ENCODE data around the gene FLT4. TPM values are rescaled to one million over a fixed set of nuclear protein-coding genes. Genes with fewer than 3 reads are reported as not detected.

FLT4 gene
- total RNA-seq, 1 donor from 2014 or later: not detected

- ChIA-PET CTCF (no interaction called here), POLR2A (no interaction called here)
- Mint-ChIP-seq H3K4me3 (no peak overlapping the region), H3K27ac (no peak overlapping the region), H3K36me3 (ENCODE audit: low read depth) (no peaks in the 10 kb centered on the region), H3K9me3 (no peaks in the 10 kb centered on the region), H3K27me3 (peaks cover 15% of the 10 kb centered on the region), H3K4me1 (no peaks in the 10 kb centered on the region)
- intact Hi-C loops (cut with micrococcal nuclease): no loop called here
- no peak for TF ChIP-seq CTCF (IDR thresholded peaks at IDR 0.05)
- DNase-seq: no peak
- no peak for ATAC-seq (ENCODE audit: low read depth)
These were observed 54.4 kb downstream of the FLT4 start for GRCh38 chr5:180595046-180595379.

- CTCF ChIA-PET: no interaction called here
- no peak overlapping the region for H3K4me3 Mint-ChIP-seq
- intact Hi-C loops (cut with micrococcal nuclease): no loop called here
- H3K27ac Mint-ChIP-seq: no peak overlapping the region
- H3K4me1 Mint-ChIP-seq: no peaks in the 10 kb centered on the region
- ATAC-seq (ENCODE audit: low read depth) (no peak), DNase-seq (no peak)
- no peaks in the 10 kb centered on the region for H3K9me3 Mint-ChIP-seq
- TF ChIP-seq CTCF (IDR thresholded peaks at IDR 0.05): no peak
- H3K27me3 Mint-ChIP-seq: peaks cover 19% of the 10 kb centered on the region
- POLR2A ChIA-PET: no interaction called here
- no peaks in the 10 kb centered on the region for H3K36me3 Mint-ChIP-seq (ENCODE audit: low read depth)
These were observed 54.9 kb downstream of the FLT4 start for GRCh38 chr5:180594311-180595045.

DNA sequence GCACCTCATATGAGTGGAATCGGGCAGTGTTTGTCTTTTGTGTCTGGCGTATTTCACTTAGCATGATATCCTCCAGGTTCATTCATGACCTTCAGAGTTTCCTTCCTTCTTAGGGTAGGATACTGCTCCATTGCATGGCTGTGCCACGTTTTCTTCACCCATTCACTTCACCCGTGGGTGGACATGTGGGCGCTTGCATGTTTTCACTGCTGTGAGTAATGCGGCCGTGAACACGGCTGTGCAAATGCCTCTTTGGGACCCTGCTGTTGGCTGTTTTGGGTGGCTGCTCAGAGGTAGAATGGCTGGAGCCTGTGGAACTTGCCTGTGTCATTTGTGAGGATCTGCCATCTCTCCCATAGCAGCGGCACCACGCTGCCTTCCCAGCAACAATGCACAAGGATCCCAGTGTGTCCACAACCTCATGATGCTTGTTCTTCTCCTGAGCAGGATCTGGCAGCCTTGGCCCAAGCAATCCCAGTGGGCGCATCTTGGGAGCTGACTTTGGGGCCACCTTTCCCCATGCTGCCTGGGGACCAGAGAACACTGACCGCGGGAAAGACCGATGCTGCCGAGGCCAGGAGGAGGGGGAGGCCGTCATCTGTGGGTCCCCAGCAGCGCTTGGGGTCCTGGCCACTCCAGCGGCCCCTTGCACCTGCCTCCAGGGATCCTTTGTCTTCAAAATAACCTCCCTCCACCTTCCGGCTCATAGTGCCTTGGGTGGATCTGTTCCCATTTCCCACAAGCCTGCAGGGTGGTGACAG, 55.8 kb downstream of the FLT4 start:
- Mint-ChIP-seq H3K9me3 (no peaks in the 10 kb centered on the region), H3K4me3 (no peak overlapping the region), H3K36me3 (ENCODE audit: low read depth) (no peaks in the 10 kb centered on the region), H3K4me1 (no peaks in the 10 kb centered on the region), H3K27ac (no peak overlapping the region), H3K27me3 (peaks cover 25% of the 10 kb centered on the region)
- TF ChIP-seq CTCF (IDR thresholded peaks at IDR 0.05): no peak
- no peak for ATAC-seq (ENCODE audit: low read depth)
- intact Hi-C loops (cut with micrococcal nuclease): no loop called here
- ChIA-PET CTCF (no interaction called here), POLR2A (no interaction called here)
- DNase-seq: no peak

- H3K4me1 Mint-ChIP-seq: no peaks in the 10 kb centered on the region
- DNase-seq: no peak
- no peak for TF ChIP-seq CTCF (IDR thresholded peaks at IDR 0.05)
- peaks cover 29% of the 10 kb centered on the region for H3K27me3 Mint-ChIP-seq
- H3K27ac Mint-ChIP-seq: no peak overlapping the region
- no peaks in the 10 kb centered on the region for H3K9me3 Mint-ChIP-seq
- ATAC-seq (ENCODE audit: low read depth): no peak
- ChIA-PET POLR2A (no interaction called here), CTCF (no interaction called here)
- no peak overlapping the region for H3K4me3 Mint-ChIP-seq
- intact Hi-C loops (cut with micrococcal nuclease): no loop called here
- no peaks in the 10 kb centered on the region for H3K36me3 Mint-ChIP-seq (ENCODE audit: low read depth)
These were observed 57.2 kb downstream of the FLT4 start for GRCh38 chr5:180592176-180592575.

DNA sequence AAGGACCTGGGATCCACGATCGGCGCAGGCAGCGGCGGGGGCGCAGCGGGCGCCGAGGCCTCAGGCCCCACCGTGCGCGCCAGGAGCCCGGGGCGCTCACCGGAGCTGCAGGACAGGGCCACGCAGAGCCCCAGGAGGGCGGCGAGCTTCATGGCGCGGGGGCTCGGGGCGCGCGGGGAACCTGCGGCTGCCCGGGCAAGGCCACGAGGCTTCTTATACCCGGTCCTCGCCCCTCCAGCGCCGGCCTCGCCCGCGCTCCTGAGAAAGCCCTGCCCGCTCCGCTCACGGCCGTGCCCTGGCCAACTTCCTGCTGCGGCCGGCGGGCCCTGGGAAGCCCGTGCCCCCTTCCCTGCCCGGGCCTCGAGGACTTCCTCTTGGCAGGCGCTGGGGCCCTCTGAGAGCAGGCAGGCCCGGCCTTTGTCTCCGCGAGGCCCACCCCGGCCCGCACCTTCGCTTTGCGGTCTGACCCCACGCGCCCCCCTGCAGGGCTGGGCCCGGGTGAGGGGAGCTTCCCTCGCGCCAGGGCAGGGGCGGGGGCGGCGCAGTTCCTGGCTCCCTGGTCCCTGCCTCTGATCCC, 58.0 kb downstream of the FLT4 start, which contains the start of gene SCGB3A1:
TSS of gene SCGB3A1 (minus strand) at position 189 of the 577 bp plus-strand sequence. CDS start at position 152, 37 bp downstream.
- Mint-ChIP-seq H3K9me3 (no peaks in the 10 kb centered on the region), H3K27me3 (peaks cover 29% of the 10 kb centered on the region), H3K36me3 (ENCODE audit: low read depth) (no peaks in the 10 kb centered on the region), H3K4me3 (no peak within 1 kb of the TSS), H3K27ac (no peak within 1 kb of the TSS), H3K4me1 (no peaks in the 10 kb centered on the region)
- intact Hi-C loops (cut with micrococcal nuclease): no loop called here
- POLR2A ChIA-PET: no interaction called here
- no peak for ATAC-seq (ENCODE audit: low read depth)
- DNase-seq: no peak
- CTCF ChIA-PET: no interaction called here
- TF ChIP-seq CTCF (IDR thresholded peaks at IDR 0.05): no peak
